Endothelial cell of umbilical vein (primary cell): ENCODE results near the gene RSPH6A.

ENCODE experiments used
- CTCF ChIP-seq, 2 donors: IDR thresholded peaks; 1 replicate in 1 of 2; 2 replicates in 1 of 2; pipeline ENCODE4 v1.5.1; 2011; ENCODE audit warnings: low read length in 2 of 2, mild to moderate bottlenecking in 2 of 2, moderate library complexity in 2 of 2, control low read depth in 1 of 2, inconsistent platforms in 1 of 2, low read depth in 1 of 2; ENCODE audit not compliant: insufficient read depth in 1 of 2; ENCODE audit errors: extremely low read depth in 1 of 2
- GATA2 ChIP-seq: IDR thresholded peaks from 2 replicates; pipeline ENCODE4 v1.7.0; 2011; ENCODE audit warnings: low read depth, mild to moderate bottlenecking, moderate library complexity, mixed read lengths, low read length; ENCODE audit not compliant: insufficient read length, insufficient read depth
- POLR2AphosphoS5 ChIP-seq: IDR thresholded peaks from 2 replicates; pipeline ENCODE4 v1.6.1; 2012; ENCODE audit warnings: low read depth, mild to moderate bottlenecking, control low read depth, low read length, moderate library complexity; ENCODE audit not compliant: insufficient read depth

GRCh38 chr19:45824041-45824471 lies 8.9 kb upstream of the RSPH6A start:
- no peak for TF ChIP-seq GATA2
- TF ChIP-seq POLR2AphosphoS5 = peak; percentile 14
- TF ChIP-seq CTCF (IDR thresholded peaks at IDR 0.05; ENCODE audit: extremely low read depth in 1 of 2, insufficient read depth in 1 of 2, low read depth in 1 of 2, low read length in 2 of 2) = no peak
